ENCODE data around the gene MCC.

GRCh38 chr5:113003763-113004162, 484.5 kb downstream of the MCC start:
- TF ChIP-seq, protein P1, sequence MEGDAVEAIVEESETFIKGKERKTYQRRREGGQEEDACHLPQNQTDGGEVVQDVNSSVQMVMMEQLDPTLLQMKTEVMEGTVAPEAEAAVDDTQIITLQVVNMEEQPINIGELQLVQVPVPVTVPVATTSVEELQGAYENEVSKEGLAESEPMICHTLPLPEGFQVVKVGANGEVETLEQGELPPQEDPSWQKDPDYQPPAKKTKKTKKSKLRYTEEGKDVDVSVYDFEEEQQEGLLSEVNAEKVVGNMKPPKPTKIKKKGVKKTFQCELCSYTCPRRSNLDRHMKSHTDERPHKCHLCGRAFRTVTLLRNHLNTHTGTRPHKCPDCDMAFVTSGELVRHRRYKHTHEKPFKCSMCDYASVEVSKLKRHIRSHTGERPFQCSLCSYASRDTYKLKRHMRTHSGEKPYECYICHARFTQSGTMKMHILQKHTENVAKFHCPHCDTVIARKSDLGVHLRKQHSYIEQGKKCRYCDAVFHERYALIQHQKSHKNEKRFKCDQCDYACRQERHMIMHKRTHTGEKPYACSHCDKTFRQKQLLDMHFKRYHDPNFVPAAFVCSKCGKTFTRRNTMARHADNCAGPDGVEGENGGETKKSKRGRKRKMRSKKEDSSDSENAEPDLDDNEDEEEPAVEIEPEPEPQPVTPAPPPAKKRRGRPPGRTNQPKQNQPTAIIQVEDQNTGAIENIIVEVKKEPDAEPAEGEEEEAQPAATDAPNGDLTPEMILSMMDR (IDR thresholded peaks at IDR 0.05) = no peak
- TF ChIP-seq POLR2AphosphoS5 (IDR thresholded peaks at IDR 0.05; ENCODE audit: insufficient read depth in 1 of 2, low read depth in 1 of 2) = no peak
